Brain microvascular endothelial cell (primary cell): ENCODE measurements around the gene MMP14.

Source experiments
- DNase-seq: peaks from one replicate; pipeline ENCODE4 v3.0.0-alpha.2; 2020
- H3K27ac ChIP-seq: fragments of 250-450 bp; sonication (Bioruptor Pico); 2 replicates; pipeline ENCODE4 v1.5.1; 2020; ENCODE audit warnings: mild to moderate bottlenecking, moderate library complexity
- H3K27me3 ChIP-seq: fragments of 250-450 bp; sonication (Bioruptor Pico); replicated peaks from 2 replicates; pipeline ENCODE4 v1.5.1; 2020; ENCODE audit warnings: mild to moderate bottlenecking
- H3K36me3 ChIP-seq: fragments of 250-450 bp; sonication (Bioruptor Pico); replicated peaks from 2 replicates; pipeline ENCODE4 v1.5.1; 2020; ENCODE audit warnings: mild to moderate bottlenecking
- H3K4me3 ChIP-seq: 2 replicates; pipeline ENCODE4 v1.5.1; 2011; ENCODE audit warnings: low read depth, mild to moderate bottlenecking, control low read depth, low read length, moderate library complexity
- CTCF ChIP-seq: IDR thresholded peaks from 2 replicates; pipeline ENCODE4 v1.5.1; 2011; ENCODE audit warnings: low read depth, mild to moderate bottlenecking, moderate library complexity, low read length, control low read depth, inconsistent platforms; ENCODE audit errors: missing control alignments
- in situ Hi-C: cut with HindIII; loops from 2 replicates; pipeline ENCODE4 v1.10.0; 2017; ENCODE audit warnings: low sequenced_read_pairs, low pct_ligation_motif_present

MMP14 gene

DNA sequence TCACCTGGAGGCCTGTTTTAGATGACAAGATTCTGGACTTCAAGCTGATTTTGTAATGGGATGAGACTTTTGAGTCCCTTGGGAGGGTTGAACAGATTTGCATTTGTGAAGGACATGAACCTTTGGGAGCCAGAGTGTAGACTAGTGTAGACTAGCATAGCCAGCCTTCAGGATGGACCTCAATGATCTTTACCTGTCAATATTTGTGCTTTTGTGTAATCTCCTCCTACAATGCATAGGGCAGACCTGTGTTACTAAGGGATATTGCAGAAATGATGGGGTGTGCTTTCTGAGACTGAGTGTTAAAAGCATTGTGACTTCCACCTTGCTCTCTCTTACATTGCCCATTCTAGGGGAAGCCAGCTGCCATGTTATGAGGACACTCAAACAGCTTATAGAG, 25.3 kb downstream of the MMP14 start:
- Histone ChIP-seq H3K27ac (no peak overlapping the region), H3K36me3 (no peaks in the 10 kb centered on the region), H3K27me3 (no peaks in the 10 kb centered on the region), H3K4me3 (no peak overlapping the region)
- no peak for DNase-seq
- in situ Hi-C loops: no loop called here
- no peak for TF ChIP-seq CTCF

- TF ChIP-seq CTCF: no peak
- no peak overlapping the region for H3K4me3 ChIP-seq
- H3K27me3 ChIP-seq: no peaks in the 10 kb centered on the region
- H3K36me3 ChIP-seq: no peaks in the 10 kb centered on the region
- in situ Hi-C loops: no loop called here
- DNase-seq: no peak
- H3K27ac ChIP-seq: no peak overlapping the region
Measured at GRCh38 chr14:22864979-22865378, 28.6 kb downstream of the MMP14 start.

- H3K36me3 ChIP-seq: no peaks in the 10 kb centered on the region
- no peak overlapping the region for H3K27ac ChIP-seq
- in situ Hi-C loops: no loop called here
- no peak overlapping the region for H3K4me3 ChIP-seq
- TF ChIP-seq CTCF: peak; percentile 49
- no peaks in the 10 kb centered on the region for H3K27me3 ChIP-seq
- DNase-seq: no peak
Measured at GRCh38 chr14:22865424-22866405, 29.3 kb downstream of the MMP14 start.

- Histone ChIP-seq H3K36me3 (no peaks in the 10 kb centered on the region), H3K4me3 (no peak overlapping the region), H3K27ac (no peak overlapping the region), H3K27me3 (no peaks in the 10 kb centered on the region)
- DNase-seq: no peak
- in situ Hi-C loops: no loop called here
- no peak for TF ChIP-seq CTCF
Measured at GRCh38 chr14:22866874-22867273, 30.5 kb downstream of the MMP14 start.

DNA sequence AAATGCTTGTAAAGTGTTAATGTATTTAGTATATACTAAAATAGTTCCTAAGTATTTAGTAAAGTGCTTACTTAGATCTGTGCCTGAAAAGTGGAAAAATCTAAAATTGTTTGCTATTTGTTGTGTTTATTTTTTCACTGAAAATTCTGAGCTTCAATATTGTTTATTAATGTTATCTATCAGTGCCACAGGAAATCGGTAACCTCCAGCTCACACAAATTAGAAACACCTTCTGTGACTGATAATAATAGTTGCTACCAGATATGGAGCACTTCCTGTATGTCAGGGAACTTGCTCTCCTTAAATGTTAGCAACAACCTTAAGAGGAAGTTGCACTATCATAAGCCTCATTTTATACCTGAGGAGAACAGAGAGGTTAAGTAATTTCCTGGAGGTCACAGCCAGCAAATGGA, 34.4 kb downstream of the MMP14 start:
- peak overlapping the region; percentile 81 for H3K27ac ChIP-seq
- no peaks in the 10 kb centered on the region for H3K27me3 ChIP-seq
- in situ Hi-C loops: no loop called here
- no peak for TF ChIP-seq CTCF
- H3K4me3 ChIP-seq: peak overlapping the region; percentile 80
- peaks cover 25% of the 10 kb centered on the region for H3K36me3 ChIP-seq
- DNase-seq: no peak
